Dermis microvascular lymphatic vessel endothelial cell (primary cell): ENCODE results near the gene FOXF1. TPM values are rescaled to one million over a fixed set of nuclear protein-coding genes. Genes with fewer than 3 reads are reported as not detected.
A peak's percentile ranks its signal among the peaks of the same experiment; 100 is the strongest.

Experiments
- DNase-seq, 2 donors: peaks; one replicate each; pipeline versions ENCODE4 v3.0.0 to v3.0.0-alpha.2; 2010; ENCODE audit warnings: low read depth in 2 of 2
- total RNA-seq: library from RNA; depleted of rRNA; stranded (reverse); fragments of >200 nt; gene quantifications from 2 replicates; pipeline ENCODE4 v1.2.1, GENCODE V29; 2014

Gene FOXF1
- total RNA-seq, 1 donor from 2014 or later: 0.26 TPM

- DNase-seq: no peak
These were observed 46.2 kb downstream of the FOXF1 start for GRCh38 chr16:86556576-86556975.

GRCh38 chr16:86557587-86557986, 47.3 kb downstream of the FOXF1 start:
- no peak for DNase-seq

- DNase-seq: no peak
These were observed 48.2 kb downstream of the FOXF1 start for GRCh38 chr16:86558355-86559193.

- no peak for DNase-seq
These were observed 49.5 kb downstream of the FOXF1 start for GRCh38 chr16:86559802-86560305.

- DNase-seq: no peak
These were observed 52.0 kb downstream of the FOXF1 start for GRCh38 chr16:86562356-86562755.

GRCh38 chr16:86563469-86564345, 53.4 kb downstream of the FOXF1 start:
- DNase-seq: peak; percentile 78 to 94

Other genes starting within 250 kb of the FOXF1 start
- 5.3 and 9.7 TPM in 2 replicates for gene MTHFSD, start 44.7 kb downstream of the FOXF1 start, total RNA-seq
- gene FOXC2, start 56.3 kb downstream of the FOXF1 start, total RNA-seq: 1.7 and 5.1 TPM in 2 replicates
- 0.89 and 1.3 TPM in 2 replicates for gene FOXL1, start 68.0 kb downstream of the FOXF1 start, total RNA-seq